Thyroid gland (tissue), 4 donors: ENCODE measurements around the gene RPL29. TPM values are rescaled to one million over a fixed set of nuclear protein-coding genes. Genes with fewer than 3 reads are reported as not detected.

ENCODE experiments used
- DNase-seq, 2 donors: peaks; one replicate each; pipeline ENCODE4 v3.0.0-alpha.2; 2019
- H3K27ac ChIP-seq, 3 donors: fragments of 200-600 bp; sonication (generic); 1 replicate in 2 of 3; 2 replicates in 1 of 3; pipeline ENCODE4 v1.5.1; 2016 to 2019; ENCODE audit warnings: mild to moderate bottlenecking in 1 of 3, moderate library complexity in 1 of 3
- H3K27me3 ChIP-seq: fragments of 200-600 bp; sonication (generic); one replicate; pipeline ENCODE4 v1.5.1; 2019
- H3K36me3 ChIP-seq, 2 donors: fragments of 200-600 bp; sonication (generic); one replicate each; pipeline ENCODE4 v1.5.1; 2016 to 2019
- H3K4me1 ChIP-seq, 2 donors: fragments of 200-600 bp; sonication (generic); one replicate each; pipeline ENCODE4 v1.5.1; 2017 to 2019
- H3K4me3 ChIP-seq, 3 donors: fragments of 200-600 bp; sonication (generic); replicated peaks in 1 of 3; 1 replicate in 2 of 3; 2 replicates in 1 of 3; pipeline ENCODE4 v1.5.1; 2016; ENCODE audit warnings: mild to moderate bottlenecking in 1 of 3
- H3K9me3 ChIP-seq: fragments of 200-600 bp; sonication (generic); one replicate; pipeline ENCODE4 v1.5.1; 2017
- CTCF ChIP-seq, 6 experiments: fragments of 200-600 bp in 3 of 6; fragments of 450-650 bp in 3 of 6; sonication (generic) in 3 of 6; IDR thresholded peaks; one replicate each; pipeline ENCODE4 v1.5.1; 2016 to 2019; ENCODE audit warnings: antibody characterized with exemption in 6 of 6, mild to moderate bottlenecking in 2 of 6, inconsistent platforms in 1 of 6, moderate library complexity in 1 of 6
- POLR2A ChIP-seq, 2 donors: fragments of 450-650 bp; IDR thresholded peaks; one replicate each; pipeline ENCODE4 v1.6.1; 2017; ENCODE audit warnings: antibody characterized with exemption in 2 of 2, mild to moderate bottlenecking in 2 of 2, moderate library complexity in 1 of 2
- WGBS, 2 donors: methylation state at CpG; one replicate each; pipeline ENCODE4 v1.1.5; 2017; 5-methylcytosine and 5-hydroxymethylcytosine counted together
- intact Hi-C: fragments of 100-400 bp; cut with DNase I; formaldehyde crosslinking; loops from one replicate; pipeline ENCODE4 v1.15.1; 2023
- total RNA-seq, 4 donors: library from RNA; depleted of rRNA; stranded (reverse); fragments of >200 nt; gene quantifications; one replicate each; pipeline ENCODE4 v1.2.3, GENCODE V29; 2016

Gene RPL29
- total RNA-seq, 4 donors from 2014 or later = 826 to 1,348 (median 1,271) TPM

- Histone ChIP-seq H3K4me3 (no peak overlapping the region), H3K27me3 (no peaks in the 10 kb centered on the region), H3K4me1 (peaks cover 5 to 19% of the 10 kb centered on the region in 2 donors), H3K9me3 (no peaks in the 10 kb centered on the region), H3K36me3 (no peaks in the 10 kb centered on the region), H3K27ac (no peak overlapping the region)
- intact Hi-C loops = no loop called here
- no peak for DNase-seq
- TF ChIP-seq CTCF (IDR thresholded peaks at IDR 0.05) = no peak
- no peak for TF ChIP-seq POLR2A (IDR thresholded peaks at IDR 0.05)
- 89 to 98% methylated on average over 17 to 19 of the region's 20 CpGs for WGBS, 2 donors
These were observed 36.8 kb downstream of the RPL29 start for GRCh38 chr3:51958603-51959521.

- TF ChIP-seq CTCF (IDR thresholded peaks at IDR 0.05) (no peak), POLR2A (IDR thresholded peaks at IDR 0.05) (no peak)
- no peaks in the 10 kb centered on the region for H3K27me3 ChIP-seq
- intact Hi-C loops = no loop called here
- H3K9me3 ChIP-seq = no peaks in the 10 kb centered on the region
- H3K27ac ChIP-seq = no peak overlapping the region
- H3K4me3 ChIP-seq = no peak overlapping the region
- no peaks in the 10 kb centered on the region for H3K36me3 ChIP-seq
- WGBS, 2 donors = 95 to 97% methylated on average over 11 to 14 of the region's 15 CpGs
- no peak for DNase-seq
- peaks cover 5 to 19% of the 10 kb centered on the region in 2 donors for H3K4me1 ChIP-seq
These were observed 38.0 kb downstream of the RPL29 start for GRCh38 chr3:51957520-51958205.

- Histone ChIP-seq H3K9me3 (no peaks in the 10 kb centered on the region), H3K4me1 (peaks cover 5 to 19% of the 10 kb centered on the region in 2 donors), H3K36me3 (no peaks in the 10 kb centered on the region), H3K27ac (peak overlapping the region in 2 of 3 donors; percentile 21 to 33), H3K4me3 (peak overlapping the region in 1 of 3 donors; percentile 30), H3K27me3 (no peaks in the 10 kb centered on the region)
- DNase-seq = peak; percentile 61 to 63
- TF ChIP-seq POLR2A (IDR thresholded peaks at IDR 0.05) = no peak
- TF ChIP-seq CTCF (IDR thresholded peaks at IDR 0.05) = peak in 5 of 6 experiments; percentile 14 to 45 (median 18)
- intact Hi-C loops = no loop called here
- WGBS, 2 donors = 0% methylated on average over 3 of the region's 97 CpGs; no CpG with 5 or more reads in 1 of the 2 donors
These were observed 39.6 kb downstream of the RPL29 start for GRCh38 chr3:51955893-51956770.

GRCh38 chr3:51955175-51955892 lies 40.4 kb downstream of the RPL29 start, which contains the start of gene GPR62:
TSS of gene GPR62 (plus strand) at chr3:51955381. CDS start at chr3:51955653, 272 bp downstream.
- Histone ChIP-seq H3K36me3 (no peaks in the 10 kb centered on the region), H3K27ac (peak within 1 kb of the TSS in 2 of 3 donors; percentile 21 to 33), H3K9me3 (no peaks in the 10 kb centered on the region), H3K4me3 (peak within 1 kb of the TSS in 1 of 3 donors; percentile 30), H3K27me3 (no peaks in the 10 kb centered on the region), H3K4me1 (peaks cover 5 to 19% of the 10 kb centered on the region in 2 donors)
- WGBS, 2 donors = 68 to 70% methylated on average over 6 to 9 of the region's 33 CpGs
- no peak for DNase-seq
- intact Hi-C loops = no loop called here
- TF ChIP-seq CTCF (IDR thresholded peaks at IDR 0.05) (no peak), POLR2A (IDR thresholded peaks at IDR 0.05) (no peak)
